ENCODE results near the gene MYO9B. TPM values are rescaled to one million over a fixed set of nuclear protein-coding genes. Genes with fewer than 3 reads are reported as not detected.

Gene MYO9B
- total and polyA plus RNA-seq, 2 experiments from 2014 or later = 29.9 to 32.4 TPM

GRCh38 chr19:17170538-17171297 lies 95.1 kb downstream of the MYO9B start:
- H3K4me1 ChIP-seq (ENCODE audit: insufficient read depth) = no peaks in the 10 kb centered on the region
- no peaks in the 10 kb centered on the region for H3K79me2 ChIP-seq
- no peaks in the 10 kb centered on the region for H4K20me1 ChIP-seq (ENCODE audit: insufficient read depth, poor library complexity, severe bottlenecking)
- H2AFZ ChIP-seq = no peak overlapping the region
- H3K27ac ChIP-seq = no peak overlapping the region
- 94% methylated on average over 13 of the region's 13 CpGs for WGBS (ENCODE audit: low lambda C conversion rate, missing lambda C conversion rate)
- no peak overlapping the region for H3K4me2 ChIP-seq
- no peak for TF ChIP-seq EZH2phosphoT487 (IDR thresholded peaks at IDR 0.05; ENCODE audit: low read depth, severe bottlenecking, unreplicated experiment)
- no peak for TF ChIP-seq EZH2 (IDR thresholded peaks at IDR 0.05; ENCODE audit: borderline replicate concordance)
- no peak for TF ChIP-seq CTCF (IDR thresholded peaks at IDR 0.05; ENCODE audit: poor library complexity)
- no peaks in the 10 kb centered on the region for H3K36me3 ChIP-seq (replicated peaks; ENCODE audit: insufficient read depth, low read depth)
- no peak overlapping the region for H3K4me3 ChIP-seq
- H3K9me3 ChIP-seq (ENCODE audit: low read depth) = no peaks in the 10 kb centered on the region
- H3K9me2 ChIP-seq (replicated peaks; ENCODE audit: insufficient read depth) = no peaks in the 10 kb centered on the region
- no peaks in the 10 kb centered on the region for H3K27me3 ChIP-seq
- DNase-seq (ENCODE audit: low spot score) = no peak

- Histone ChIP-seq H3K4me2 (no peak overlapping the region), H3K4me1 (ENCODE audit: insufficient read depth) (no peaks in the 10 kb centered on the region), H3K9me2 (replicated peaks; ENCODE audit: insufficient read depth) (no peaks in the 10 kb centered on the region), H3K27ac (no peak overlapping the region), H2AFZ (no peak overlapping the region), H3K27me3 (no peaks in the 10 kb centered on the region), H3K36me3 (replicated peaks; ENCODE audit: insufficient read depth, low read depth) (no peaks in the 10 kb centered on the region), H3K4me3 (no peak overlapping the region), H4K20me1 (ENCODE audit: insufficient read depth, poor library complexity, severe bottlenecking) (no peaks in the 10 kb centered on the region), H3K9me3 (ENCODE audit: low read depth) (no peaks in the 10 kb centered on the region), H3K79me2 (no peaks in the 10 kb centered on the region)
- WGBS (ENCODE audit: low lambda C conversion rate, missing lambda C conversion rate) = 98% methylated on average over 8 of the region's 8 CpGs
- DNase-seq (ENCODE audit: low spot score) = no peak
- TF ChIP-seq EZH2 (IDR thresholded peaks at IDR 0.05; ENCODE audit: borderline replicate concordance) (no peak), EZH2phosphoT487 (IDR thresholded peaks at IDR 0.05; ENCODE audit: low read depth, severe bottlenecking, unreplicated experiment) (no peak), CTCF (IDR thresholded peaks at IDR 0.05; ENCODE audit: poor library complexity) (no peak)
Measured at GRCh38 chr19:17171874-17172273, 96.3 kb downstream of the MYO9B start.

DNA sequence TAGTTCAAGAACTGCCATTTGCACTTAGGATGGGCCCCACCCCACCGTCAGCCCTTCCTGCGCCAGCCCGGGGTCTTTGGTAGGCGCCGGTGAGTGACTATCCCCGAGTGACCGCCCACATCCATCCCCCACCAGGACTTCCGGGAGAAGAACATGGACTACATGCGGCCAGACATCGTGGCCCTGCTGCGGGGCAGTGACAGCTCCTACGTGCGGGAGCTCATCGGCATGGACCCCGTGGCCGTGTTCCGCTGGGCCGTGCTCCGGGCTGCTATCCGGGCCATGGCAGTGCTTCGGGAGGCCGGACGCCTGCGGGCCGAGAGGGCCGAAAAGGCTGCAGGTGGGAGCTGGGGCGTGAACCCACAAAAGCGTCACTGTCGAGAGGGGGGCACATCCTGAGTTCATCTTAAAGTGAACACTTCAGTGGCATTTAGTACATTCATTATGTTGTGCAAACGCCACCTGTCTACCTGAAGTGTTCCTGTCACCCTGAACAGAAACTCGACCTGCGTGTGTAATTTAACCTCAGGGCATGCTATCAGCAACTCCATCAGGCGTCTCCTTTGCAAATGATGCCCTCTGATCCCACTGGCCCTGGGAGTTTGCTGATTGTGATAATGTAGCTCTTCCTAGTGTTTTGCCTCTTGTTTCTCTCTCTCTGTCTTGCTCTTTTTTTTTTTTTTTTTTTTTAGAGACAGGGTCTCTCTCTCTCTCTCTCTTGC lies 97.2 kb downstream of the MYO9B start:
- no peaks in the 10 kb centered on the region for H3K79me2 ChIP-seq
- no peak overlapping the region for H3K27ac ChIP-seq
- no peak for DNase-seq (ENCODE audit: low spot score)
- no peak overlapping the region for H3K4me3 ChIP-seq
- no peaks in the 10 kb centered on the region for H4K20me1 ChIP-seq (ENCODE audit: insufficient read depth, poor library complexity, severe bottlenecking)
- H2AFZ ChIP-seq = no peak overlapping the region
- no peaks in the 10 kb centered on the region for H3K4me1 ChIP-seq (ENCODE audit: insufficient read depth)
- H3K36me3 ChIP-seq (replicated peaks; ENCODE audit: insufficient read depth, low read depth) = no peaks in the 10 kb centered on the region
- H3K9me3 ChIP-seq (ENCODE audit: low read depth) = no peaks in the 10 kb centered on the region
- TF ChIP-seq CTCF (IDR thresholded peaks at IDR 0.05; ENCODE audit: poor library complexity) (no peak), EZH2phosphoT487 (IDR thresholded peaks at IDR 0.05; ENCODE audit: low read depth, severe bottlenecking, unreplicated experiment) (no peak), EZH2 (IDR thresholded peaks at IDR 0.05; ENCODE audit: borderline replicate concordance) (no peak)
- H3K9me2 ChIP-seq (replicated peaks; ENCODE audit: insufficient read depth) = no peaks in the 10 kb centered on the region
- no peaks in the 10 kb centered on the region for H3K27me3 ChIP-seq
- no peak overlapping the region for H3K4me2 ChIP-seq
- WGBS (ENCODE audit: low lambda C conversion rate, missing lambda C conversion rate) = 89% methylated on average over 33 of the region's 33 CpGs

All from hepatocyte (in vitro differentiated cells).